ENCODE measurements around the gene PPIH.

DNA sequence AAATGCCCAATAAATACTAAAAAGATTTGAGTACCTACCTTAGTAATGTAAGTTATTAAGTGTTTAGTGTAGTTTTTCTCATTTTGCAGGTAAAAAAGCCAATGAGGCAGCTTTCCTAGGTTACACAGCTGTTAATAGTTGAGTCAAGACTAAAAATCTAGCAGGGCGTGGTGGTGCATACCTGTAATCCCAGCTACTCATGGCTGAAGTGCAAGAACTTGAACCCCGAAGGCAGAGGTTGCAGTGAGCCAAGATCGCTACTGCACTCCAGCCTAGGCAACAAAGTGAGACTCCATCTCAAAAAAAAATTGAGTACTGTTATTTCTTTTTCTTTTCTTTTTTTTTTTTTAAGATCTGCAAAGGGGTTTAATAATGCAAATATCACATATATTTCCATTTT lies 31.7 kb downstream of the PPIH start:
- TF ChIP-seq CTCF (conservative IDR thresholded peaks at IDR 0.05; ENCODE audit: low read depth in 2 of 2) (no peak), POLR2AphosphoS5 (IDR thresholded peaks at IDR 0.05; ENCODE audit: low read depth) (no peak), REST (IDR thresholded peaks at IDR 0.05; ENCODE audit: unreplicated experiment) (no peak), EZH2 (IDR thresholded peaks at IDR 0.05; ENCODE audit: low read depth, unreplicated experiment) (no peak), NANOG (IDR thresholded peaks at IDR 0.05; ENCODE audit: borderline replicate concordance) (no peak), ZNF114 (CRISPR knock-in tag; IDR thresholded peaks at IDR 0.05) (no peak), ZNF331 (CRISPR knock-in tag; IDR thresholded peaks at IDR 0.05; ENCODE audit: low read depth) (no peak)

All from GM23338 (cell line).